ENCODE measurements around the gene RARRES2.
"Not testable (repeated sequence)": the region's sequence is repeated elsewhere in the genome, so short reads cannot be mapped to it uniquely, and the experiment has no call there.

The RARRES2 gene

GRCh38 chr7:150316987-150317386, 24.4 kb downstream of the RARRES2 start:
- DNase-seq (ENCODE audit: low read depth), result not testable (repeated sequence)

GRCh38 chr7:150314639-150315239, 26.7 kb downstream of the RARRES2 start:
- DNase-seq (ENCODE audit: low read depth), result no peak

GRCh38 chr7:150313870-150314269, 27.6 kb downstream of the RARRES2 start:
- DNase-seq (ENCODE audit: low read depth), result no peak

- no peak for DNase-seq (ENCODE audit: low read depth)
Observed at GRCh38 chr7:150313367-150313809, 28.0 kb downstream of the RARRES2 start.

- DNase-seq (ENCODE audit: low read depth), result not testable (repeated sequence)
Observed at GRCh38 chr7:150312649-150313366, 28.6 kb downstream of the RARRES2 start.

GRCh38 chr7:150311711-150312110, 29.7 kb downstream of the RARRES2 start:
- DNase-seq (ENCODE audit: low read depth), result no peak

- no peak for DNase-seq (ENCODE audit: low read depth)
Observed at GRCh38 chr7:150311146-150311545, 30.3 kb downstream of the RARRES2 start.

GRCh38 chr7:150308575-150308974, 32.9 kb downstream of the RARRES2 start:
- no peak for DNase-seq (ENCODE audit: low read depth)

GRCh38 chr7:150307904-150308303, 33.5 kb downstream of the RARRES2 start:
- DNase-seq (ENCODE audit: low read depth), result no peak

GRCh38 chr7:150307129-150307528, 34.3 kb downstream of the RARRES2 start:
- DNase-seq (ENCODE audit: low read depth), result no peak

- not testable (repeated sequence) for DNase-seq (ENCODE audit: low read depth)
Observed at GRCh38 chr7:150306377-150306776, 35.1 kb downstream of the RARRES2 start.

GRCh38 chr7:150305903-150306284, 35.5 kb downstream of the RARRES2 start:
- DNase-seq (ENCODE audit: low read depth), result not testable (repeated sequence)

GRCh38 chr7:150305259-150305902, 36.0 kb downstream of the RARRES2 start:
- not testable (repeated sequence) for DNase-seq (ENCODE audit: low read depth)

- not testable (repeated sequence) for DNase-seq (ENCODE audit: low read depth)
Observed at GRCh38 chr7:150304499-150305258, 36.8 kb downstream of the RARRES2 start.

GRCh38 chr7:150302908-150303310, 38.5 kb downstream of the RARRES2 start:
- DNase-seq (ENCODE audit: low read depth), result not testable (repeated sequence)

- not testable (repeated sequence) for DNase-seq (ENCODE audit: low read depth)
Observed at GRCh38 chr7:150297978-150298377, 43.5 kb downstream of the RARRES2 start.

- DNase-seq (ENCODE audit: low read depth), result not testable (repeated sequence)
Observed at GRCh38 chr7:150296802-150297201, 44.6 kb downstream of the RARRES2 start.

GRCh38 chr7:150295614-150296013, 45.8 kb downstream of the RARRES2 start:
- not testable (repeated sequence) for DNase-seq (ENCODE audit: low read depth)

GRCh38 chr7:150295027-150295426, 46.4 kb downstream of the RARRES2 start:
- not testable (repeated sequence) for DNase-seq (ENCODE audit: low read depth)

GRCh38 chr7:150290317-150290716, 51.1 kb downstream of the RARRES2 start:
- DNase-seq (ENCODE audit: low read depth), result not testable (repeated sequence)

- not testable (repeated sequence) for DNase-seq (ENCODE audit: low read depth)
Observed at GRCh38 chr7:150288816-150289215, 52.6 kb downstream of the RARRES2 start.

Data from activated gamma-delta T cell treated with anti-CD3 and anti-CD28 coated beads, Interleukin-2, amount 50 U/mL, for 16 hours (primary cell).